Left colon (tissue), 2 donors: Measurements from ENCODE around the gene FHOD3. TPM values are rescaled to one million over a fixed set of nuclear protein-coding genes. Genes with fewer than 3 reads are reported as not detected.
"Not testable (repeated sequence)": the region's sequence is repeated elsewhere in the genome, so short reads cannot be mapped to it uniquely, and the experiment has no call there.

Source experiments
- ATAC-seq: fragments of 200-7000 bp; cut with Tn5 transposase; one replicate; pipeline ENCODE4 v1.9.1; 2020; ENCODE audit warnings: mild to moderate bottlenecking, moderate library complexity
- DNase-seq, 2 donors: peaks; one replicate each; pipeline ENCODE4 v3.0.0-alpha.2; 2020
- intact Hi-C, 2 donors: fragments of 100-400 bp; cut with DNase I in 1 of 2; cut with micrococcal nuclease in 1 of 2; formaldehyde crosslinking; loops; one replicate each; pipeline versions ENCODE4 v1.11.2 to v1.14.0; 2022; cut with DNase I, micrococcal nuclease
- total RNA-seq, 2 donors: library from RNA; stranded (reverse); fragmentation: NEBNext Ultra II Directional; extraction: Animal tissue kit (Norgen Biotek cat#: 25700); gene quantifications; one replicate each; pipeline ENCODE4 v1.2.1, GENCODE V29; 2021
- donor health status: DM: no; HTN: no; CAD: no.
- donor health status: DM: yes; HTN: yes; CAD: no.

Gene FHOD3
- total RNA-seq, 2 donors from 2014 or later, result 1.3 to 5.1 TPM

- intact Hi-C loops, result no loop called here
- DNase-seq (no peak), ATAC-seq (peak; percentile 57)
Measured at GRCh38 chr18:36451454-36452251, 154.1 kb downstream of the FHOD3 start.

- intact Hi-C loops, result no loop called here
- ATAC-seq (no peak), DNase-seq (no peak)
Measured at GRCh38 chr18:36454245-36454644, 156.7 kb downstream of the FHOD3 start.

- ATAC-seq (peak; percentile 53), DNase-seq (no peak)
- intact Hi-C loops, result no loop called here
Measured at GRCh38 chr18:36454848-36455458, 157.4 kb downstream of the FHOD3 start.

GRCh38 chr18:36455931-36456330, 158.4 kb downstream of the FHOD3 start:
- ATAC-seq, result no peak
- no peak for DNase-seq
- intact Hi-C loops, result no loop called here

- ATAC-seq (no peak), DNase-seq (no peak)
- intact Hi-C loops, result no loop called here
Measured at GRCh38 chr18:36456622-36457021, 159.1 kb downstream of the FHOD3 start.

GRCh38 chr18:36457683-36458082, 160.2 kb downstream of the FHOD3 start:
- ATAC-seq (no peak), DNase-seq (no peak)
- intact Hi-C loops, result no loop called here

GRCh38 chr18:36458306-36458705, 160.8 kb downstream of the FHOD3 start:
- intact Hi-C loops, result no loop called here
- no peak for ATAC-seq
- DNase-seq, result no peak

- DNase-seq, result no peak
- ATAC-seq, result no peak
- intact Hi-C loops, result no loop called here
Measured at GRCh38 chr18:36459203-36459602, 161.7 kb downstream of the FHOD3 start.

GRCh38 chr18:36459786-36460185, 162.3 kb downstream of the FHOD3 start:
- intact Hi-C loops, result no loop called here

GRCh38 chr18:36460324-36460850, 162.9 kb downstream of the FHOD3 start:
- intact Hi-C loops, result no loop called here

More at GRCh38 chr18:36459786-36460185, 162.3 kb downstream of the FHOD3 start:
- DNase-seq, result no peak
- no peak for ATAC-seq

GRCh38 chr18:36460854-36461253, 163.3 kb downstream of the FHOD3 start:
- DNase-seq, result no peak
- intact Hi-C loops, result no loop called here
- no peak for ATAC-seq

More at GRCh38 chr18:36460324-36460850, 162.9 kb downstream of the FHOD3 start:
- DNase-seq, result no peak
- ATAC-seq, result no peak

GRCh38 chr18:36461551-36461987, 164.1 kb downstream of the FHOD3 start:
- ATAC-seq, result no peak
- DNase-seq, result no peak
- intact Hi-C loops, result no loop called here

GRCh38 chr18:36463516-36463915, 166.0 kb downstream of the FHOD3 start:
- ATAC-seq, DNase-seq, intact Hi-C loops: not testable (repeated sequence)

- DNase-seq (no peak), ATAC-seq (peak; percentile 28)
- intact Hi-C loops, result no loop called here
Measured at GRCh38 chr18:36464126-36464651, 166.7 kb downstream of the FHOD3 start.

GRCh38 chr18:36465276-36465675, 167.8 kb downstream of the FHOD3 start:
- DNase-seq (no peak), ATAC-seq (no peak)
- intact Hi-C loops, result no loop called here

GRCh38 chr18:36465970-36466369, 168.5 kb downstream of the FHOD3 start:
- no peak for ATAC-seq
- DNase-seq, result no peak
- intact Hi-C loops, result no loop called here

- ATAC-seq (peak; percentile 69), DNase-seq (peak in 1 of 2 donors; percentile 10)
- intact Hi-C loops, result no loop called here
Measured at GRCh38 chr18:36467614-36468013, 170.1 kb downstream of the FHOD3 start.

GRCh38 chr18:36468161-36468560, 170.6 kb downstream of the FHOD3 start:
- intact Hi-C loops, result no loop called here
- ATAC-seq (no peak), DNase-seq (no peak)

- ATAC-seq (no peak), DNase-seq (no peak)
- intact Hi-C loops, result no loop called here
Measured at GRCh38 chr18:36469461-36469860, 171.9 kb downstream of the FHOD3 start.

- ATAC-seq, result no peak
- DNase-seq, result no peak
- intact Hi-C loops, result no loop called here
Measured at GRCh38 chr18:36470896-36471295, 173.4 kb downstream of the FHOD3 start.
